ENCODE measurements around the gene TBC1D30. TPM values are rescaled to one million over a fixed set of nuclear protein-coding genes. Genes with fewer than 3 reads are reported as not detected.

Gene TBC1D30
- total RNA-seq, 1 donor from 2014 or later = 3.1 TPM

DNA sequence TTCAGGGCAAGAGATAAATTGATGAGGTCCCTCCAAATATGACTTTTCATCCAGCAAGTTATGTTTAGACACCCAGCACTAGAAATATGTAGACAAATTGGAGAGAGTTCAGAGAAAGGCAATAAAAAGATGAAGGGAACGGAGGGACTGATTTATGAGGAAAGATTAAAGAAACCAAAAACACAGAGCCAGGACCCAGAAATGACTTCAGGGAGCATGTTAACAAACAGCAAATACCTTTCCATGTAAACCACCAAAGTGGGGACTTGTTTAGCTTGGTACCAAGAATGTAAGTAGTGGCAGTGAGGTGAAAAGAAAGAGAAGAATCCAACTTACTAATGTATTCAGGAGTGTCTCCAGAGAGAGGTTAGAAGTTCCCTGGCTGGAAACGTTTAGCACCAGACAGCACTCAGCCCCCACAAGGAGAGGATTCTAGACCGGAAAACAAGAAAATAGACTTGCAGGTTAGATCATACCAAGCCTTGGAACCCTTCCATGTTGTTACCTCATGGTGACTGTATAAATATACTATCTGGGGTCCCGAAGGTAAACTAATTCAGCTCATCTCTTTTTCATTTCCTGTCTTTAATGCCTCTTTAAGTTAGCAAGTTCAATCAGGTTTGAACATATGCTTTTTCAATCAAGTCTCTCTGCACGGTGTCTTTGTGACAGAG lies 79.2 kb downstream of the TBC1D30 start:
- Mint-ChIP-seq H3K27me3 (ENCODE audit: low read depth) (no peaks in the 10 kb centered on the region), H3K9me3 (peaks cover 6% of the 10 kb centered on the region), H3K36me3 (peaks cover 3% of the 10 kb centered on the region), H3K27ac (peak overlapping the region; percentile 74), H3K4me1 (peaks cover 36% of the 10 kb centered on the region), H3K4me3 (no peak overlapping the region)
- no peak for DNase-seq (ENCODE audit: low spot score in 2 of 2, unreplicated experiment in 2 of 2)
- TF ChIP-seq, protein P1, sequence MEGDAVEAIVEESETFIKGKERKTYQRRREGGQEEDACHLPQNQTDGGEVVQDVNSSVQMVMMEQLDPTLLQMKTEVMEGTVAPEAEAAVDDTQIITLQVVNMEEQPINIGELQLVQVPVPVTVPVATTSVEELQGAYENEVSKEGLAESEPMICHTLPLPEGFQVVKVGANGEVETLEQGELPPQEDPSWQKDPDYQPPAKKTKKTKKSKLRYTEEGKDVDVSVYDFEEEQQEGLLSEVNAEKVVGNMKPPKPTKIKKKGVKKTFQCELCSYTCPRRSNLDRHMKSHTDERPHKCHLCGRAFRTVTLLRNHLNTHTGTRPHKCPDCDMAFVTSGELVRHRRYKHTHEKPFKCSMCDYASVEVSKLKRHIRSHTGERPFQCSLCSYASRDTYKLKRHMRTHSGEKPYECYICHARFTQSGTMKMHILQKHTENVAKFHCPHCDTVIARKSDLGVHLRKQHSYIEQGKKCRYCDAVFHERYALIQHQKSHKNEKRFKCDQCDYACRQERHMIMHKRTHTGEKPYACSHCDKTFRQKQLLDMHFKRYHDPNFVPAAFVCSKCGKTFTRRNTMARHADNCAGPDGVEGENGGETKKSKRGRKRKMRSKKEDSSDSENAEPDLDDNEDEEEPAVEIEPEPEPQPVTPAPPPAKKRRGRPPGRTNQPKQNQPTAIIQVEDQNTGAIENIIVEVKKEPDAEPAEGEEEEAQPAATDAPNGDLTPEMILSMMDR (IDR thresholded peaks at IDR 0.05; ENCODE audit: unreplicated experiment) = no peak

DNA sequence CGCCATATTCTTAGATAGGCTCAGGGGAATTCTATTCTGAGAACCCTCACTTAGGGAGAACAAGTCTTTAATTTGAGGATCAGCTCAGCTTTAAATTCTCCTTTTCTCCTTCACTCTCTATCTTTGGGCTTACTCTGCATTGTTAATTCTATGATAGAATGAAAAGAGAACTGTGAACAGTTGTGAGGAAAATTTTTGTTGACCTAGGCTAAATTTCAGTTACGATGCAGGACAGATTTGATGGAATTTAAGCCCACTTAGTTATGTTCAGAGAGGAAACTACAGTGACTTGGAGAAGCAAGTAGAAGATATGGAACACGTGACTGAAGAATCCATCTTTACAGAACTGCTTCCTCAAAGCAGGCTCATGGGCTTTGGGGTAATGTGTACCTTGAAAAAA lies 82.7 kb downstream of the TBC1D30 start:
- Mint-ChIP-seq H3K27ac (no peak overlapping the region), H3K4me1 (peaks cover 69% of the 10 kb centered on the region), H3K36me3 (no peaks in the 10 kb centered on the region), H3K27me3 (ENCODE audit: low read depth) (no peaks in the 10 kb centered on the region), H3K9me3 (no peaks in the 10 kb centered on the region), H3K4me3 (no peak overlapping the region)
- DNase-seq (ENCODE audit: low spot score in 2 of 2, unreplicated experiment in 2 of 2) = no peak
- TF ChIP-seq, protein P1 (IDR thresholded peaks at IDR 0.05; ENCODE audit: unreplicated experiment) = no peak

DNA sequence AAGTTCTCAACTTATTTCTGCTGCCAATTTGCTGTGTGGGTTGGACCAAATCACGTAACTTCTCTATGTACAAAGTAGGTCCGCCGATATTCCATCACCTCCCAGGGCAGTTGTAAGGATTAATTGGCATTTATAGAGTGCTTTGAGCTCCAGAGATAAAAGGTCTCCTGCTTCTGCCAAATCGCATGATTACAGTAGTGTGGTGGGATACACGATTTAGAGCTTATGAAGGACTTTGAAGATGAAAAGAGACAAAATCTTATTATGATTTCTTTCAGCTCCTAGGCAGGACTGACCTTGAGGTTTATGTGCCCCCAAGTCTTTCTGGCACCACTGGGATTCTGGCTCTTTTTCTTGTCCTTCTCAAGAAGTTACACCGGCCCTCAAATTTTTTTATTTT lies 84.7 kb downstream of the TBC1D30 start:
- Mint-ChIP-seq H3K36me3 (no peaks in the 10 kb centered on the region), H3K27ac (peak overlapping the region; percentile 44), H3K4me3 (no peak overlapping the region), H3K4me1 (peaks cover 70% of the 10 kb centered on the region), H3K9me3 (no peaks in the 10 kb centered on the region), H3K27me3 (ENCODE audit: low read depth) (no peaks in the 10 kb centered on the region)
- TF ChIP-seq, protein P1 (IDR thresholded peaks at IDR 0.05; ENCODE audit: unreplicated experiment) = no peak
- DNase-seq (ENCODE audit: low spot score in 2 of 2, unreplicated experiment in 2 of 2) = no peak

DNA sequence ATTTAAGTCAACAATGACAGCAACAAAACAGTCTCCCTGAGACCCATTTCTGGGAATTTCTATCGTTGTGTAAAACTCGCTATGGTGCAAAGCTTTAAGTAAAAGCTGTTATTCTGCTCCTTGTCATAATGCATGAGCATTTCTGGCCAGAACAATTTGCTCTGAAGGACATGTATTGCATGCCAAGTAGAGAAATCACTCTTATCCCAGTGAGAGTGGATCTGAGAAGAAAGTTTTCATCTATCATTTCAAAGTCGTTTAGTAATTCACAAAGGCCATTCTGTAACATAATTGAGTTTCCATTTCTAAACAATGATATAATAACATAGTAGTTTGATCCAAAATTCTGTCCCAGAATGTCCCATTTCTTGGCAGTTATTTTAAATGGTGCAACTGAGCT lies 86.6 kb downstream of the TBC1D30 start:
- H3K4me3 Mint-ChIP-seq = no peak overlapping the region
- no peak for DNase-seq (ENCODE audit: low spot score in 2 of 2, unreplicated experiment in 2 of 2)
- no peaks in the 10 kb centered on the region for H3K9me3 Mint-ChIP-seq
- TF ChIP-seq, protein P1 (IDR thresholded peaks at IDR 0.05; ENCODE audit: unreplicated experiment) = no peak
- H3K4me1 Mint-ChIP-seq = peaks cover 68% of the 10 kb centered on the region
- H3K27me3 Mint-ChIP-seq (ENCODE audit: low read depth) = no peaks in the 10 kb centered on the region
- H3K27ac Mint-ChIP-seq = peak overlapping the region; percentile 87
- no peaks in the 10 kb centered on the region for H3K36me3 Mint-ChIP-seq

DNA sequence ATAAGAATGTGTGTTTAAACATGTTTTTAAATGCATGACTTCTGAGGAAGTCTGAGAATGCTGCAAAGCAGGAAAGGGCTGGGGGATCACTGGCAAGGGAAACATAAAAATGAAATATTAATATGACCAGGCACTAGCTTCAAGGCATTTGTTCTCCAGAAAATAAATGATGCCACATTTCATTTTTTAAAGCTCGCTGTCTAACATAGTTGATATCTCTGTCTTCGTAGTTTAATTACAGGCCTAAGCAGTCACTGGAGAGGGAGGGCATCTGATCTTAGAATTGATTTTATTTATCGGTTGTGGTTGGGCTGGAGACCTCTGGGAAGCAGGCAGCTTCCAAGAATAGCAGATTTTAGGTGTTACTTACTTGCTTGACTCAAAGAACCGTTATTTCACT lies 87.5 kb downstream of the TBC1D30 start:
- H3K4me3 Mint-ChIP-seq = peak overlapping the region; percentile 2
- peak overlapping the region; percentile 87 for H3K27ac Mint-ChIP-seq
- H3K4me1 Mint-ChIP-seq = peaks cover 74% of the 10 kb centered on the region
- H3K27me3 Mint-ChIP-seq (ENCODE audit: low read depth) = no peaks in the 10 kb centered on the region
- TF ChIP-seq, protein P1 (IDR thresholded peaks at IDR 0.05; ENCODE audit: unreplicated experiment) = no peak
- no peak for DNase-seq (ENCODE audit: low spot score in 2 of 2, unreplicated experiment in 2 of 2)
- H3K36me3 Mint-ChIP-seq = no peaks in the 10 kb centered on the region
- no peaks in the 10 kb centered on the region for H3K9me3 Mint-ChIP-seq
